IPS-15b (cell line): ENCODE measurements around the gene SIPA1L3.

ENCODE experiments used
- H3K27me3 ChIP-seq: one replicate; pipeline ENCODE4 v1.6.1; 2013; ENCODE audit warnings: low read length; ENCODE audit not compliant: control insufficient read depth, insufficient read depth
- H3K36me3 ChIP-seq: one replicate; pipeline ENCODE4 v1.6.1; 2013; ENCODE audit warnings: low read length; ENCODE audit not compliant: control insufficient read depth, insufficient read depth
- H3K4me1 ChIP-seq: one replicate; pipeline ENCODE4 v1.6.1; 2013; ENCODE audit warnings: mild to moderate bottlenecking, low read length; ENCODE audit not compliant: control insufficient read depth, insufficient read depth
- H3K4me3 ChIP-seq: one replicate; pipeline ENCODE4 v1.5.1; 2013; ENCODE audit warnings: low read depth, low read length
- H3K9ac ChIP-seq: one replicate; pipeline ENCODE4 v1.6.1; 2013; ENCODE audit warnings: low read depth, mild to moderate bottlenecking, low read length
- H3K9me3 ChIP-seq: one replicate; pipeline ENCODE4 v1.6.1; 2013; ENCODE audit warnings: mild to moderate bottlenecking, low read length; ENCODE audit not compliant: control insufficient read depth, insufficient read depth

The SIPA1L3 gene

DNA sequence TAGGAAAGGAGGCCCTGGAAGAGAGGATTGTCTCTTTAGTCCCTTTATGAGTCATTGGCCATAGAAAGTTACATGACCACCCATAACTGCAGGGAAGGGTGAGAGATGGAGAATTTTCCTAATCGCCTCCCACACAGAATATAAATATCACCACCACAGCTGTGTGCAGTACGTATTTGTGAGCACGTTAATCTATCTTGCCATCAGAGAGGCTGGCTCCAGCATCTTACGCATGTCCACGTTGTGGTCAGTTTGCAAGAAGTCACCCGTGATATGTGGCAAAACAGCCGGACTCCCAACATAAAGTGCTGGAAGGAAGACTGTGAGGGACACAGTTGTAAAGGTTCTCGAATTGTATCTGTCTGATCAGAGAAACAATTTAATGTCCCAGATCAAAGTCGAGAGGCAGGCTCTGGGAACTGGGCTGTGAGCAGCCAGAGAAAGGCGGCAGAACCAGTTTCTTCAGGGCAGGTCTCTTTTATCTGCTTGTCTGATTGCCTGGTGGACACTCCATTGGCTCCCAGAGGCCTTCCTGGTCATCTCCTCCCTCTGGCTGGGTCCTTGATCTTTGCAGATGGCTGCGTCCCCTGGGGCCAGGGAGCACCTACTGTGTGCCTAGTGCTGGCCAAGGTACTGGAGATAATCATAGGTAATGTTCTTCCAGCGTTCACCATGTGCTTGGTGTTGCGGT lies 74.9 kb downstream of the SIPA1L3 start:
- H3K4me3 ChIP-seq, result no peak overlapping the region
- no peaks in the 10 kb centered on the region for H3K27me3 ChIP-seq
- H3K9me3 ChIP-seq, result no peaks in the 10 kb centered on the region
- peaks cover 4% of the 10 kb centered on the region for H3K4me1 ChIP-seq
- no peak overlapping the region for H3K9ac ChIP-seq
- no peaks in the 10 kb centered on the region for H3K36me3 ChIP-seq

- no peaks in the 10 kb centered on the region for H3K27me3 ChIP-seq
- H3K36me3 ChIP-seq, result no peaks in the 10 kb centered on the region
- no peak overlapping the region for H3K9ac ChIP-seq
- H3K4me1 ChIP-seq, result peaks cover 6% of the 10 kb centered on the region
- no peak overlapping the region for H3K4me3 ChIP-seq
- H3K9me3 ChIP-seq, result no peaks in the 10 kb centered on the region
Measured at GRCh38 chr19:37982655-37983054, 75.6 kb downstream of the SIPA1L3 start.

- H3K9me3 ChIP-seq, result no peaks in the 10 kb centered on the region
- no peaks in the 10 kb centered on the region for H3K27me3 ChIP-seq
- no peak overlapping the region for H3K4me3 ChIP-seq
- H3K36me3 ChIP-seq, result no peaks in the 10 kb centered on the region
- H3K9ac ChIP-seq, result no peak overlapping the region
- peaks cover 11% of the 10 kb centered on the region for H3K4me1 ChIP-seq
Measured at GRCh38 chr19:37983153-37983552, 76.1 kb downstream of the SIPA1L3 start.

DNA sequence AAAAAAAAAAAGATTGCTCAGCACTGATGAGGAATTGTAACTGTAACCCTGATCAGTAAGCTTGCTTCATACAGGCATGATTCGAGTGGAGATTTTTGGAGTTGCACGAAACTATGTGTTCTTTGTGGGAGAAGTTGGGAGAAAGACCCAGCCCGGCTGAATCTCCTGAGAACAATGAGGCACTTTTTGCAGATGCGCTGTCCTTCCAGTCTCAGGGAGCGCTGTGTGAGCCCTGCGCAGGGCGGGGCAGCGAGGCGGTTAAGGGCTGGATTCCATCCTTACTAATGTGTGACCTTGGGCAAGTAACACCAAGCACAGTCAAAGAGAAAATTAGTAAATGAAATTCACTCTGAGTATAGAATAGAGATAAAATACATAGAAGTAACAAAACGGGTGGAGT lies 76.9 kb downstream of the SIPA1L3 start:
- H3K36me3 ChIP-seq, result no peaks in the 10 kb centered on the region
- no peak overlapping the region for H3K9ac ChIP-seq
- no peaks in the 10 kb centered on the region for H3K27me3 ChIP-seq
- H3K9me3 ChIP-seq, result no peaks in the 10 kb centered on the region
- no peak overlapping the region for H3K4me3 ChIP-seq
- peaks cover 11% of the 10 kb centered on the region for H3K4me1 ChIP-seq

GRCh38 chr19:37986048-37986750 lies 79.2 kb downstream of the SIPA1L3 start:
- Histone ChIP-seq H3K27me3 (no peaks in the 10 kb centered on the region), H3K4me1 (peaks cover 22% of the 10 kb centered on the region), H3K4me3 (no peak overlapping the region), H3K36me3 (no peaks in the 10 kb centered on the region), H3K9ac (peak overlapping the region; percentile 37), H3K9me3 (no peaks in the 10 kb centered on the region)

DNA sequence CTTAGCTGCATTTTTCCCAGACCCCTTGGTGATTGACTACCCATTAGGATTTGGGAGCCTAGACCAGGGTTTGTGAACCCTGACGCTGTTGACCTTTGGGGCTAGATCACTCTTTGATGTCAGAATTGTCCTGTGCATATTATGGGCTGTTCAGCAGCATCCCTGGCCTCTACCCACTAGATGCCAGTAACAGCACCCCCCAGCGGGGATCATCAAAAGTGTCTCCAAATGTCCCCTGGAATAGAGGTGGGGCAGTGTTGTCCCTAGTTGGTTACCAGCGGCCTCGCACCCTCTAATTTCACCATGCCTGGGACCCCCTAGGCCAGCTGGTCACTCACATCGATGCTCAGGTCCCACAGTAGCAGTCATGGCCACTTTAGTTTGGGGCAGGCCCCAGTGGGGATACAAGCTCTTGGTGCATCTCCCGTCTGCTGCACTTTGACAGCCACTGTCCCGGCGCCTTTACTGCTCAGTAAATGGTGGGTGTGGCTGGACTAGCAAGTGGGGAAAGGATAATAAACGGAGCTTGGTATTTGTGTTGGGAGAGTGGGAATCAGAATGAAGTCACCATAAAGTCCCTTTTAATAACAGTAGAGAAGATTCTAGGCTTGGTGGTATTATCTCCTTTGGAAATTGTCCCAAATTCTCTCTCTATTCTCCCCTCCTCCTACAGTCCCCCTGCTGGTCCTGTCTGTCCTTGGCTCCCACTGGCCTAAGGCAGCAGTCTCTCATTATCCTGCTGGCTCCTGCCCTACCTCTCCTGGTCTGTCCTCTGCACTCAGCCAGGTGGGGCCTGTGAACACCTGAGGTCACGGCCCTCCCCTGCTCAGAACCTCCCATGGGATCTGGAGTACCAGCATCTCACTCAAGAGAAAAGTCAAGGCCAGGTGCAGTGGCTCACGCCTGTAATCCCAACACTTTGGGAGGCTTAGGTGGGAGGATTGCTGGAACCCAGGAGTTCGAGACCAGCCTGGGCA lies 80.6 kb downstream of the SIPA1L3 start:
- Histone ChIP-seq H3K27me3 (no peaks in the 10 kb centered on the region), H3K4me3 (no peak overlapping the region), H3K9ac (no peak overlapping the region), H3K4me1 (peaks cover 22% of the 10 kb centered on the region), H3K9me3 (no peaks in the 10 kb centered on the region), H3K36me3 (no peaks in the 10 kb centered on the region)

GRCh38 chr19:37988758-37989635 lies 82.0 kb downstream of the SIPA1L3 start:
- Histone ChIP-seq H3K9ac (peak overlapping the region; percentile 27), H3K4me1 (peaks cover 22% of the 10 kb centered on the region), H3K9me3 (no peaks in the 10 kb centered on the region), H3K36me3 (no peaks in the 10 kb centered on the region), H3K27me3 (no peaks in the 10 kb centered on the region), H3K4me3 (no peak overlapping the region)

DNA sequence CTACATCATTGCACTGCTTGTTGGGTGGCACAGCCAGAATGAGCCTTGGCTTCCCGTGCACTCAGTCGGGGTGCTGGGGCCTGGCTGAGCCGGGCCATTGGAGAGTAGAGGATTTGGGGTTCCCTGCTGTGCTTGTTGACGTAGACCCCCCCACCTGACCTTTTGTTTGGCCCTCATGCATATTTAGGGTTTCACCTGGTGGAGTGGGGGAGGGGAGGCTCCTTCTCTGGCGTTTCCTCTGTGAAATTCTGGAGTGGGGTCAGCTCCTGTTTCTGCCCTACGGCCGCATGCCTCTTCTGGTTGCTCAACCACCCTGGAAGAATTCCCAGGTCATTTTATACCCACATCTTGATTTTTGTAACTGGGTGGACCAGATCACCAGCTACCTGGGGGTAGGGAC lies 82.8 kb downstream of the SIPA1L3 start:
- Histone ChIP-seq H3K4me3 (no peak overlapping the region), H3K27me3 (no peaks in the 10 kb centered on the region), H3K36me3 (no peaks in the 10 kb centered on the region), H3K4me1 (peaks cover 22% of the 10 kb centered on the region), H3K9ac (no peak overlapping the region), H3K9me3 (no peaks in the 10 kb centered on the region)

- H3K9ac ChIP-seq, result no peak overlapping the region
- H3K36me3 ChIP-seq, result no peaks in the 10 kb centered on the region
- H3K4me3 ChIP-seq, result no peak overlapping the region
- H3K4me1 ChIP-seq, result peaks cover 22% of the 10 kb centered on the region
- H3K27me3 ChIP-seq, result no peaks in the 10 kb centered on the region
- H3K9me3 ChIP-seq, result no peaks in the 10 kb centered on the region
Measured at GRCh38 chr19:37990362-37990761, 83.4 kb downstream of the SIPA1L3 start.

- Histone ChIP-seq H3K9ac (peak overlapping the region; percentile 4), H3K36me3 (no peaks in the 10 kb centered on the region), H3K9me3 (no peaks in the 10 kb centered on the region), H3K4me3 (no peak overlapping the region), H3K27me3 (no peaks in the 10 kb centered on the region), H3K4me1 (peaks cover 21% of the 10 kb centered on the region)
Measured at GRCh38 chr19:37991176-37991835, 84.3 kb downstream of the SIPA1L3 start.
